Neural cell (in vitro differentiated cells): ENCODE data around the gene DIDO1. TPM values are rescaled to one million over a fixed set of nuclear protein-coding genes. Genes with fewer than 3 reads are reported as not detected.

Experiments used
- H2AFZ ChIP-seq: fragments of 200-600, 300-800 bp; sonication (generic), shearing (Covaris generic); 2 replicates; pipeline ENCODE4 v1.6.0; 2014; ENCODE audit warnings: low read depth, mild to moderate bottlenecking, antibody characterized with exemption, low read length, moderate library complexity
- H3F3A ChIP-seq: fragments of 200-600 bp; shearing (Covaris generic); 2 replicates; pipeline ENCODE4 v1.6.1; 2016; ENCODE audit warnings: mild to moderate bottlenecking, moderate library complexity, mixed read lengths, antibody characterized with exemption, low read length; ENCODE audit not compliant: insufficient read depth, poor library complexity, severe bottlenecking
- H3K27ac ChIP-seq: fragments of 200-600, 300-800 bp; sonication (generic), shearing (Covaris generic); 2 replicates; pipeline ENCODE4 v1.5.1; 2014; ENCODE audit warnings: mild to moderate bottlenecking, low read length, moderate library complexity
- H3K27me3 ChIP-seq: fragments of 300-800, 200-600 bp; sonication (generic), shearing (Covaris generic); 2 replicates; pipeline ENCODE4 v1.6.0; 2014; ENCODE audit warnings: mild to moderate bottlenecking, low read depth, low read length, moderate library complexity; ENCODE audit not compliant: insufficient read depth
- H3K36me3 ChIP-seq: fragments of 300-800, 200-600 bp; sonication (generic), shearing (Covaris generic); 2 replicates; pipeline ENCODE4 v1.5.1; 2014; ENCODE audit warnings: mild to moderate bottlenecking, antibody characterized with exemption, low read length, moderate library complexity; ENCODE audit not compliant: insufficient read depth
- H3K4me2 ChIP-seq: fragments of 300-800, 200-600 bp; sonication (generic), shearing (Covaris generic); 2 replicates; pipeline ENCODE4 v1.6.0; 2014; ENCODE audit warnings: mild to moderate bottlenecking, low read length
- H3K4me3 ChIP-seq: fragments of 300-800, 200-600 bp; sonication (generic), shearing (Covaris generic); 2 replicates; pipeline ENCODE4 v1.5.1; 2014; ENCODE audit warnings: mild to moderate bottlenecking, low read length, moderate library complexity
- H3K79me2 ChIP-seq: fragments of 200-600 bp; shearing (Covaris generic); replicated peaks from 2 replicates; pipeline ENCODE4 v1.6.0; 2014; ENCODE audit warnings: mild to moderate bottlenecking, low read length, moderate library complexity; ENCODE audit not compliant: insufficient read depth
- H3K9ac ChIP-seq: fragments of 300-800, 200-600 bp; sonication (generic), shearing (Covaris generic); 2 replicates; pipeline ENCODE4 v1.6.1; 2016; ENCODE audit warnings: mild to moderate bottlenecking, low read length, mixed read lengths
- H3K9me2 ChIP-seq: fragments of 200-600 bp; shearing (Covaris generic); 2 replicates; pipeline ENCODE4 v1.6.1; 2016; ENCODE audit warnings: mild to moderate bottlenecking, low read length, mixed read lengths; ENCODE audit not compliant: insufficient read depth
- H3K9me3 ChIP-seq: fragments of 200-600, 300-800 bp; sonication (generic), shearing (Covaris generic); 2 replicates; pipeline ENCODE4 v1.6.1; 2016; ENCODE audit warnings: mild to moderate bottlenecking, mixed run types, low read length, moderate library complexity, mixed read lengths
- H4K20me1 ChIP-seq: fragments of 200-600 bp; shearing (Covaris generic); 2 replicates; pipeline ENCODE4 v1.6.1; 2016; ENCODE audit warnings: mild to moderate bottlenecking, mixed run types; ENCODE audit not compliant: insufficient read depth
- CTCF ChIP-seq: fragments of 450-650 bp; IDR thresholded peaks from 2 replicates; pipeline ENCODE4 v1.5.1; 2014; ENCODE audit warnings: antibody characterized with exemption, mild to moderate bottlenecking, moderate library complexity; ENCODE audit not compliant: poor library complexity, severe bottlenecking
- EP300 ChIP-seq: fragments of 450-650 bp; conservative IDR thresholded peaks from 2 replicates; pipeline ENCODE4 v1.6.1; 2014; ENCODE audit warnings: antibody characterized with exemption, mild to moderate bottlenecking, moderate library complexity; ENCODE audit not compliant: poor library complexity, severe bottlenecking
- EZH2 ChIP-seq: fragments of 200-600, 300-800 bp; shearing (Covaris generic), sonication (generic); IDR thresholded peaks from 2 replicates; pipeline ENCODE4 v1.6.1; 2014; ENCODE audit warnings: antibody characterized with exemption, low read length, borderline replicate concordance, mild to moderate bottlenecking; ENCODE audit not compliant: insufficient read depth, poor library complexity, severe bottlenecking
- MXI1 ChIP-seq: fragments of 450-650 bp; conservative IDR thresholded peaks from 2 replicates; pipeline ENCODE4 v1.6.1; 2014; ENCODE audit warnings: antibody characterized with exemption, mild to moderate bottlenecking; ENCODE audit not compliant: poor library complexity, severe bottlenecking
- POLR2AphosphoS5 ChIP-seq: IDR thresholded peaks from 2 replicates; pipeline ENCODE4 v1.6.1; 2012
- RAD21 ChIP-seq: fragments of 450-650 bp; conservative IDR thresholded peaks from 2 replicates; pipeline ENCODE4 v1.6.1; 2014; ENCODE audit warnings: antibody characterized with exemption, mild to moderate bottlenecking, moderate library complexity
- REST ChIP-seq: IDR thresholded peaks from 2 replicates; pipeline ENCODE4 v1.6.1; 2012; ENCODE audit warnings: borderline replicate concordance
- SMC3 ChIP-seq: fragments of 450-650 bp; conservative IDR thresholded peaks from 2 replicates; pipeline ENCODE4 v1.6.1; 2014; ENCODE audit warnings: antibody characterized with exemption, mild to moderate bottlenecking, moderate library complexity; ENCODE audit not compliant: poor library complexity
- TAF1 ChIP-seq: IDR thresholded peaks from 2 replicates; pipeline ENCODE4 v1.6.1; 2012; ENCODE audit warnings: low read depth
- polyA plus RNA-seq: library from polyadenylated mRNA; depleted of rRNA; stranded (reverse); fragments of >200 nt; gene quantifications from 2 replicates; pipeline ENCODE4 v1.2.3, GENCODE V29; 2014

The DIDO1 gene
- polyA plus RNA-seq, 1 donor from 2014 or later: 42.8 TPM

- Histone ChIP-seq H3K9me3 (no peaks in the 10 kb centered on the region), H3K27ac (no peak overlapping the region), H3K9ac (no peak overlapping the region), H3K4me2 (no peak overlapping the region), H2AFZ (no peak overlapping the region), H3F3A (no peaks in the 10 kb centered on the region), H3K36me3 (no peaks in the 10 kb centered on the region), H3K79me2 (no peaks in the 10 kb centered on the region), H4K20me1 (no peaks in the 10 kb centered on the region), H3K27me3 (no peaks in the 10 kb centered on the region), H3K4me3 (no peak overlapping the region), H3K9me2 (no peaks in the 10 kb centered on the region)
- TF ChIP-seq MXI1 (no peak), CTCF (no peak), POLR2AphosphoS5 (no peak), SMC3 (no peak), REST (no peak), EZH2 (no peak), RAD21 (no peak), EP300 (no peak), TAF1 (no peak)
Measured at GRCh38 chr20:62843656-62844055, 82.6 kb downstream of the DIDO1 start.

- H3K79me2 ChIP-seq: no peaks in the 10 kb centered on the region
- H3K36me3 ChIP-seq: no peaks in the 10 kb centered on the region
- H3F3A ChIP-seq: no peaks in the 10 kb centered on the region
- H3K9me2 ChIP-seq: no peaks in the 10 kb centered on the region
- no peak for TF ChIP-seq EP300
- no peak for TF ChIP-seq MXI1
- TF ChIP-seq POLR2AphosphoS5: no peak
- TF ChIP-seq EZH2: no peak
- no peak for TF ChIP-seq RAD21
- no peak for TF ChIP-seq REST
- no peak for TF ChIP-seq TAF1
- no peak for TF ChIP-seq SMC3
- TF ChIP-seq CTCF: no peak
- H3K27me3 ChIP-seq: no peaks in the 10 kb centered on the region
- H4K20me1 ChIP-seq: no peaks in the 10 kb centered on the region
- no peak overlapping the region for H3K4me3 ChIP-seq
- H3K9ac ChIP-seq: no peak overlapping the region
- no peak overlapping the region for H2AFZ ChIP-seq
- H3K27ac ChIP-seq: no peak overlapping the region
- H3K4me2 ChIP-seq: no peak overlapping the region
- no peaks in the 10 kb centered on the region for H3K9me3 ChIP-seq
Measured at GRCh38 chr20:62841705-62842212, 84.5 kb downstream of the DIDO1 start.
